Natural killer cell (primary cell): ENCODE results near the gene PPP1R27. TPM values are rescaled to one million over a fixed set of nuclear protein-coding genes. Genes with fewer than 3 reads are reported as not detected.

Experiments
- ATAC-seq, 3 donors: fragments of 150-1000 bp in 2 of 3; fragments of 200-7000 bp in 1 of 3; cut with Tn5 transposase; 1 replicate in 1 of 3; 2 replicates in 2 of 3; pipeline ENCODE4 v1.10.0; 2021; ENCODE audit warnings: mild to moderate bottlenecking in 2 of 3, moderate library complexity in 2 of 3
- DNase-seq, 2 donors: peaks; one replicate each; pipeline versions ENCODE4 v3.0.0 to v3.0.0-alpha.2; 2013 to 2021; ENCODE audit warnings: mixed read lengths in 1 of 2
- H3K27ac ChIP-seq: one replicate; pipeline ENCODE4 v1.5.1; 2013; ENCODE audit warnings: mild to moderate bottlenecking, low read length
- H3K27me3 ChIP-seq: one replicate; pipeline ENCODE4 v1.6.1; 2013; ENCODE audit warnings: low read length; ENCODE audit not compliant: control insufficient read depth, insufficient read depth
- H3K36me3 ChIP-seq: one replicate; pipeline ENCODE4 v1.6.1; 2013; ENCODE audit warnings: low read length; ENCODE audit not compliant: control insufficient read depth, insufficient read depth
- H3K4me1 ChIP-seq: one replicate; pipeline ENCODE4 v1.6.1; 2013; ENCODE audit warnings: low read length; ENCODE audit not compliant: control insufficient read depth, insufficient read depth
- H3K4me3 ChIP-seq: one replicate; pipeline ENCODE4 v1.5.1; 2013; ENCODE audit warnings: low read length
- H3K9me3 ChIP-seq: one replicate; pipeline ENCODE4 v1.6.1; 2013; ENCODE audit warnings: low read length; ENCODE audit not compliant: control insufficient read depth, insufficient read depth
- H3K27ac Mint-ChIP-seq, 2 donors: one replicate each; pipeline ENCODE4 v1.8.0; 2022; ENCODE audit warnings: mild to moderate bottlenecking in 2 of 2, mixed read lengths in 2 of 2, moderate library complexity in 1 of 2
- H3K27me3 Mint-ChIP-seq, 2 donors: one replicate each; pipeline ENCODE4 v1.8.0; 2022; ENCODE audit warnings: low read depth in 2 of 2, mixed read lengths in 2 of 2
- H3K36me3 Mint-ChIP-seq: one replicate; pipeline ENCODE4 v1.8.0; 2022; ENCODE audit warnings: mixed read lengths
- H3K4me1 Mint-ChIP-seq, 2 donors: one replicate each; pipeline ENCODE4 v1.8.0; 2022; ENCODE audit warnings: mixed read lengths in 2 of 2
- H3K4me3 Mint-ChIP-seq: one replicate; pipeline ENCODE4 v1.8.0; 2022; ENCODE audit warnings: mild to moderate bottlenecking, moderate library complexity, mixed read lengths
- H3K9me3 Mint-ChIP-seq, 2 donors: one replicate each; pipeline ENCODE4 v1.8.0; 2022; ENCODE audit warnings: mixed read lengths in 2 of 2
- WGBS: methylation state at CpG from one replicate; pipeline ENCODE4 v1.1.7; 2013; ENCODE audit warnings: missing lambda C conversion rate; ENCODE audit not compliant: insufficient coverage; 5-methylcytosine and 5-hydroxymethylcytosine counted together
- intact Hi-C: fragments of 100-400 bp; cut with micrococcal nuclease; formaldehyde crosslinking; loops from one replicate; pipeline ENCODE4 v1.14.2; 2022
- total RNA-seq, 4 donors: library from RNA; stranded (reverse); fragments of 120-200 nt in 1 of 4; gene quantifications; one replicate each; pipeline versions ENCODE4 v1.2.3 to v1.2.4, GENCODE V29; 2013 to 2022
- TF ChIP-seq, protein P1 (sequence below): fragments of 200-600 bp; IDR thresholded peaks from one replicate; pipeline ENCODE4 v1.8.0; 2022; ENCODE audit warnings: antibody characterized with exemption

The PPP1R27 gene
- total RNA-seq, 3 donors from 2014 or later (not counting 1 experiment from before 2014, with no cell fraction given), result not detected

- H3K27me3 Mint-ChIP-seq, result no peaks in the 10 kb centered on the region
- TF ChIP-seq, protein P1, sequence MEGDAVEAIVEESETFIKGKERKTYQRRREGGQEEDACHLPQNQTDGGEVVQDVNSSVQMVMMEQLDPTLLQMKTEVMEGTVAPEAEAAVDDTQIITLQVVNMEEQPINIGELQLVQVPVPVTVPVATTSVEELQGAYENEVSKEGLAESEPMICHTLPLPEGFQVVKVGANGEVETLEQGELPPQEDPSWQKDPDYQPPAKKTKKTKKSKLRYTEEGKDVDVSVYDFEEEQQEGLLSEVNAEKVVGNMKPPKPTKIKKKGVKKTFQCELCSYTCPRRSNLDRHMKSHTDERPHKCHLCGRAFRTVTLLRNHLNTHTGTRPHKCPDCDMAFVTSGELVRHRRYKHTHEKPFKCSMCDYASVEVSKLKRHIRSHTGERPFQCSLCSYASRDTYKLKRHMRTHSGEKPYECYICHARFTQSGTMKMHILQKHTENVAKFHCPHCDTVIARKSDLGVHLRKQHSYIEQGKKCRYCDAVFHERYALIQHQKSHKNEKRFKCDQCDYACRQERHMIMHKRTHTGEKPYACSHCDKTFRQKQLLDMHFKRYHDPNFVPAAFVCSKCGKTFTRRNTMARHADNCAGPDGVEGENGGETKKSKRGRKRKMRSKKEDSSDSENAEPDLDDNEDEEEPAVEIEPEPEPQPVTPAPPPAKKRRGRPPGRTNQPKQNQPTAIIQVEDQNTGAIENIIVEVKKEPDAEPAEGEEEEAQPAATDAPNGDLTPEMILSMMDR, result no peak
- H3K27ac Mint-ChIP-seq, result peak overlapping the region; percentile 75 to 87
- Histone ChIP-seq H3K9me3 (no peaks in the 10 kb centered on the region), H3K36me3 (peaks cover 27% of the 10 kb centered on the region), H3K4me3 (no peak overlapping the region), H3K4me1 (peaks cover 54% of the 10 kb centered on the region), H3K27me3 (no peaks in the 10 kb centered on the region), H3K27ac (no peak overlapping the region)
- peaks cover 19 to 50% of the 10 kb centered on the region in 2 donors for H3K4me1 Mint-ChIP-seq
- intact Hi-C loops, result no loop called here
- ATAC-seq, result no peak
- no peaks in the 10 kb centered on the region for H3K9me3 Mint-ChIP-seq
- DNase-seq, result no peak
- WGBS, result 87% methylated on average over 27 of the region's 28 CpGs
- no peaks in the 10 kb centered on the region for H3K36me3 Mint-ChIP-seq
- H3K4me3 Mint-ChIP-seq, result no peak overlapping the region
These were observed 33.3 kb upstream of the PPP1R27 start for GRCh38 chr17:81867991-81868673.

DNA sequence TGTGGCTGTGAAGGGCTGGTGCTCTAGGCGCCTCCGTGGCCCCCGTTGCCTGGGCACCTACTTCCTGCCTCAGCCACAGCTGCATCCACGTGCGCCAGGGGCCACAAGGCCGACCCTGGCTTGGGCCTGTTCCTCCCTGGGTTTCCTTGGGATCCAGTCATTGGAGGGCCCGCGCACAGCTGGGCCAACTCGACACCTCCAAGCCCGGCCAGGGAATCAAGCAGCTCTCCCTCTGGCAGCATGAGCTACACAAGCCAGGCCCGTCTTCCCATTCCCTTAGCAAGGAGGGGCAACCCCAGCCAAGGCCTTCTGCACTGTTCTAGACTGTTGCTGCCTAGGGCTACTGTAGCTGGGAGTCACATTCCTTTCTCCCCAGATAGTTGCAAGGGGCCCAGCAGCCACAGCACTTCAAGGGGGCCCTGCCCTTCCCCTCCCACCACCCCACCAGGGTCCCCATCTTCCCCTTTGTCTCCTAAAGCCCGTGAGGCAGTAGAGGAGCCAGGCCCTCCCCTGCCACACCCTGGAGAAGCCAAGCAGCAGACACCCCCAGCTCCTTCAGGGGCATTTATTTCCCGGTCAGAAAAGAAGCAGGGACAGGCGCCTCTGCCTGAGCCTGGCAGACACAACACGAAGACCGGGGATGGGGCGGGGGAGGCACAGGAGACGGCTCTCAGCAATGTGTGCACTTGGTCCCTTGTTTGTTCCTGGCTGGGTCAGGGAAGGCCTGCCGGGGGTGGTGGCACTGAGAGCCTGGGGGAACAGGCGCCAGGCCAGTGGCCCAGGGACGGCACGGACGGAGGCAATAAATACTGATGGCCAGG lies 32.5 kb upstream of the PPP1R27 start:
- Mint-ChIP-seq H3K36me3 (no peaks in the 10 kb centered on the region), H3K4me3 (peak overlapping the region; percentile 47), H3K9me3 (no peaks in the 10 kb centered on the region), H3K4me1 (peaks cover 24 to 50% of the 10 kb centered on the region in 2 donors), H3K27ac (peak overlapping the region; percentile 75 to 87), H3K27me3 (no peaks in the 10 kb centered on the region)
- Histone ChIP-seq H3K36me3 (peaks cover 28% of the 10 kb centered on the region), H3K4me1 (peaks cover 48% of the 10 kb centered on the region), H3K27me3 (no peaks in the 10 kb centered on the region), H3K27ac (peak overlapping the region; percentile 29), H3K4me3 (no peak overlapping the region), H3K9me3 (no peaks in the 10 kb centered on the region)
- WGBS, result 58% methylated on average over 23 of the region's 23 CpGs
- intact Hi-C loops, result no loop called here
- DNase-seq (peak in 1 of 2 donors; percentile 50), ATAC-seq (no peak)
- TF ChIP-seq, protein P1, result no peak

- no peak overlapping the region for H3K4me3 ChIP-seq
- no peaks in the 10 kb centered on the region for H3K9me3 ChIP-seq
- H3K4me1 Mint-ChIP-seq, result peaks cover 24 to 44% of the 10 kb centered on the region in 2 donors
- H3K9me3 Mint-ChIP-seq, result no peaks in the 10 kb centered on the region
- intact Hi-C loops, result no loop called here
- H3K27me3 Mint-ChIP-seq, result no peaks in the 10 kb centered on the region
- no peaks in the 10 kb centered on the region for H3K36me3 Mint-ChIP-seq
- peak overlapping the region; percentile 75 to 87 for H3K27ac Mint-ChIP-seq
- no peaks in the 10 kb centered on the region for H3K27me3 ChIP-seq
- peaks cover 28% of the 10 kb centered on the region for H3K36me3 ChIP-seq
- no peak for DNase-seq
- 68% methylated on average over 15 of the region's 18 CpGs for WGBS
- peak overlapping the region; percentile 4 for H3K4me3 Mint-ChIP-seq
- no peak for ATAC-seq
- H3K4me1 ChIP-seq, result peaks cover 47% of the 10 kb centered on the region
- H3K27ac ChIP-seq, result peak overlapping the region; percentile 9
- TF ChIP-seq, protein P1, result no peak
These were observed 31.8 kb upstream of the PPP1R27 start for GRCh38 chr17:81866440-81867169.
